Stimulated activated naive CD8-positive, alpha-beta T cell treated with anti-CD3 and anti-CD28 coated beads, Interleukin-15, Interleukin-2, amounts not matched to agents 100 U/mL and 50 U/mL, for 24 hours (primary cell): ENCODE data around the gene LILRB4.
A peak's percentile ranks its signal among the peaks of the same experiment; 100 is the strongest.
"Not testable (repeated sequence)": the region's sequence is repeated elsewhere in the genome, so short reads cannot be mapped to it uniquely, and the experiment has no call there.

ENCODE experiments used
- ATAC-seq: fragments of 150-1000 bp; cut with Tn5 transposase; one replicate; pipeline ENCODE4 v1.10.0; 2021
- DNase-seq: peaks from one replicate; pipeline ENCODE4 v3.0.0; 2021

LILRB4 gene

DNA sequence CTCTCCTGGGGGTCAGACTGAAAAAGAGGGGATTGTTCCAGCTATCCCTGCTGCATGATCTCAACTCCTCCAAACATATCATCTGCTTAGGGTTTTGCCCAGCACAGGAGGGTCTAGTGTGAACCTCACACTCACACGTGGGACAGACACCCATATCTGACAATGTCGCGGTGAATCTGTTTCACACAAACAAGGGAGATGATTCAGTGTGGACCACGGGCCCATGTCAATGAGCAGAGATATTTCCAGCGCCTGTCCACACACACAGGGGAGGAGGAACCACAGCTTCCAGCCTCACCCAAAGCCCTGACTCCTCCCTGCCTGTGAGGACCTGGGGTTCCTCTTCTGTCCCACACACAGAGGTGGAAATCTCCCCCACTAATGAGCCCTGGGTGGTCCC is 31.9 kb downstream of the LILRB4 start:
- no peak for DNase-seq
- no peak for ATAC-seq

DNA sequence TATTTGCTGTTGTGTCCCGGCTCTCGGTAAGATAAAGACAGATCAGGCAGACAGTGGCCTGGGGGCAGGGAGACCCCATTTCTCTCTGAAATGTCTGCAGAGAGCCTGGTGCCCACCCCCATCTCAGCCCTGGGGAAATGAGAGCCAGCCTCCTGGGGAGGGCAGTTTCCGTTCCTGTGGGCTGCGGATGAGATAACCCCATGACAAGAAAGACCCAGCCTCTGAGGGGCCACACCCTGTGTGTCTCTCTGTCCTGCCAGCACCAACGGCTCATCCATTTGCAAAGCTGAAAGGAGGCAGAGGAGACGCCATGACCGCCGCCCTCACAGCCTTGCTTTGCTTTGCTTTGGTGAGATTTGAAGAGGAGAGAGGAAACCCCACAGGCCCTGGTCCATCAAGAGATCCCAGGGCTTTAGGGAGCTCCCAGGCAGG is 33.3 kb downstream of the LILRB4 start:
- DNase-seq (no peak), ATAC-seq (peak; percentile 28)

DNA sequence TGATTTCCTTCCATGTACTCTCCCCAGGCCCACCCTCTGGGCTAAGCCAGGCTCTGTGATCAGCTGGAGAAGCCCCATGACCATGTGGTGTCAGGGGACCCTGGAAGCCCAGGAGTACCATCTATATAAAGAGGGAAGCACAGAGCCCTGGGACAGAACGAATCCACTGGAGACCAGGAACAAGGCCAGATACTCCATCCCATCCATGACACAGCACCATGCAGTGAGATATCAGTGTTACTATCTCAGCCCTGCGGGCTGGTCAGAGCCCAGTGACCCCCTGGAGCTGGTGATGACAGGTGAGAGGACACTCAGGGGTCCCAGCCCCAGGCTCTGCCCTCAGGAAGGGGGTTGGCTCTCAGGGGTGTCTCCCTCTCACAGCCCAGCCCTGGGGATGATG is 34.0 kb downstream of the LILRB4 start:
- no peak for DNase-seq

DNA sequence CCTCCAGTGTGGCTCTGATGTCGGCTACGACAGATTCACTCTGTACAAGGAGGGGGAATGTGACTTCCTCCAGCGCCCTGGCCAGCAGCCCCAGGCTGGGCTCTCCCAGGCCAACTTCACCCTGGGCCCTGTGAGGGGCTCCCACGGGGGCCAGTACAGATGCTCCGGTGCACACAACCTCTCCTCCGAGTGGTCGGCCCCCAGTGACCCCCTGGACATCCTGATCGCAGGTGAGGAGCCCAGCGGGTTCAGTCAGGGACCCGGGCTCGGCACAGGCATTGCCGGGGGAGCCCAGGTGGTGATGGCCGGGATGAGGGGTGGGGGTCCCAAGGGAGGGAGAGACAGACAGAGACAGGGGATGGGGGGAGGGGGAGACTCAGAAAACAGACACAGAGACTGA is 34.9 kb downstream of the LILRB4 start:
- DNase-seq, ATAC-seq: not testable (repeated sequence)

More for the DNA sequence above, 34.0 kb downstream of the LILRB4 start:
- no peak for ATAC-seq

DNA sequence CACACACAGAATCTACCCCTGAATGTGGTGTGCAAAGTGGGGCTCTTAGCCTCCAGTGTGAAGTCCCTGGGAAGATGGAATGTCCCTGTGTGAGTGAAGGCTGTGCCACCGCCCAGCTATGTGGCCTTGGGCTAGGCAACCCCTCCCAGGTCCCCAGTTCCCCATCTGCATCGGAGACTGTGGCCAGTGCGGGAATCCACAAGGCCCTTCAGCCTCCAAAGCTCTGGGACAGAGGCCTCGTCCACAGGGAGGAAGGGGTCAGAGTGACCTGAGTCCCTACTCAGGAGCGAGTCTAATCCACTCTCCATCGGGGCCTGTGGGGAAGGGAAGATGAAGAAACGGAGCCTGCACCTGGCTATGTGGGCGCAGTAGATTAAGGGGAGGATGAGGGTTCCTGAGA is 42.1 kb downstream of the LILRB4 start:
- ATAC-seq (no peak), DNase-seq (no peak)

DNA sequence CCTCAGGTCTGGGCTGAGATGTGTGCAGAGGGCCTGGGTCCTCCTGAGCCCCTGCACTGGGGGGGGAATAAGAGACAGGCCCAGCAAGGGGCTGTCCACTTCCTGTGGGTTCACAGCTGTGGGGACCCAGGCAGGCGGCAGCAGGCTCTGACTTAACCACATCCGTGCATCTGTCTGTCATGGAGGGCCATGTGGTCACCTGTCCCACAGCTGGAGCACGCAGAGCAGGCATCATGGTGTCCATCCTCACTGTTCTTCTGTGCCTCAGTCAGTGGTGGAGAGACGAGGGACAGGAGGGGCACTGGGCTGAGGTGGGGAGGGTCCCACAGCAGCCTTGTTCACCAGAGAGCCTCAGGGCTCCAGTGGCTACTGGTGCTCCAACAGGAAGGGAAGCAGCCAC is 45.2 kb downstream of the LILRB4 start:
- DNase-seq (no peak), ATAC-seq (no peak)

DNA sequence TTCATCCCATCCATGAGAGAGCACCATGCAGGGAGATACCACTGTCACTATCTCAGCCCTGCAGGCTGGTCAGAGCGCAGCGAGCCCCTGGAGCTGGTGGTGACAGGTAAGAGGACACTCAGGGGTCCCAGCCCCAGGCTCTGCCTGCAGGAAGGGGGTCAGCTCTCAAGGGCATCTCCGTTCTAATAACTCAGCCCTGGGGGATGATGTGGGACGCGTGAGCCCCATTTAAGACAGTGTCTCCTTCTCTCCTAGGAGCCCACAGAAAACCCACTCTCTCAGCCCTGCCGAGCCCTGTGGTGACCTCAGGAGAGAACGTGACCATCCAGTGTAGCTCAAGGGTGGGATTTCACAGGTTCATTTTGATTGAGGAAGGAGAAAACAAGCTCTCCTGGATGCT is 46.0 kb downstream of the LILRB4 start:
- ATAC-seq (no peak), DNase-seq (no peak)

DNA sequence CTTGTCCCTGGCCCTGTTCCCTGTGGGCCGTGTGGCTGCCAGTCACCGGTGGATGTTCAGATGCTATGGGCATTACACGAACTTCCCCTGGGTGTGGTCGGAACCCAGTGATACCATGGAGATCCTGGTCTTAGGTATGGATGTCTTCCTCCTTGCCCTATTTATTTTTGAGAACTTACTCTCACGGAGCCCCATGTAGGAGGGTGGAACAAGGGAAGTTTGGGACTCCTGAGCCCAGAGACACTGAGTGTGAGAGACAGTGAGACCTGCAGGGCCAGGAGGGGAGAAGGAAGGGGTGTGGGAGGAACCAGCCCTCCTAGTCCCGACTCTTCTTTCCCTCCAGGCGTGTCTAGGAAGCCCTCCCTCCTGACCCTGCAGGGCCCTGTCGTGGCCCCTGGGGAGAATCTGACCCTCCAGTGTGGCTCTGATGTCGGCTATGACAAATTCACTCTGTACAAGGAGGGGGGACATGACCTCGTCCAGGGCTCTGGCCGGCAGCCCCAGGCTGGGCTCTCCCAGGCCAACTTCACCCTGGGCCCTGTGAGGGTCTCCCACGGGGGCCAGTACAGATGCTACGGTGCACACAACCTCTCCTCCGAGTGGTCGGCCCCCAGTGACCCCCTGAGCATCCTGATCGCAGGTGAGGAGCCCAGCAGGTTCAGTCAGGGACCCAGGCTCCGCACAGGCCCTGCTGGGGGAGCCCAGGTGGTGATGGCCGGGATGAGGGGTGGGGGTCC is 46.6 kb downstream of the LILRB4 start:
- no peak for DNase-seq
- ATAC-seq = no peak

DNA sequence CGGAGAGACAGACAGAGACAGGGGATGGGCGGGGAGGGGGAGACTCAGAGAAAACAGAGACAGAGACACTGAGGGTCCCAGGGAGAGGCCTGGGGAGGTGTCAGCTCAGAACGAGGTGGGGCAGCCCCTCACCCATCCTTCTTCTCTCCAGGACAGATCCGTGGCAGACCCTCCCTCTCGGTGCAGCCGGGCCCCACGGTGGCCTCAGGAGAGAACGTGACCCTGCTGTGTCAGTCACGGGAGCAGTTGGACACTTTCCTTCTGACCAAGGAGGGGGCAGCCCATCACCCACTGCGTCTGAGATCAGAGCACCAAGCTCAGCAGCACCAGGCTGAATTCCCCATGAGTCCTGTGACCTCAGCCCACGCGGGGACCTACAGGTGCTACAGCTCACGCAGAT is 47.2 kb downstream of the LILRB4 start:
- not testable (repeated sequence) for ATAC-seq, DNase-seq
